Activated CD8-positive, alpha-beta memory T cell treated with anti-CD3 and anti-CD28 coated beads for 4 hours (primary cell): ENCODE data around the gene RNU1-3.
"Not testable (repeated sequence)": the region's sequence is repeated elsewhere in the genome, so short reads cannot be mapped to it uniquely, and the experiment has no call there.

Experiments
- DNase-seq, 2 donors: peaks; one replicate each; pipeline ENCODE4 v3.0.0-alpha.2; 2020; ENCODE audit warnings: low read depth in 2 of 2

The RNU1-3 gene

GRCh38 chr1:16621300-16621658, 45.5 kb downstream of the RNU1-3 start:
- DNase-seq: no peak

- not testable (repeated sequence) for DNase-seq
Measured at GRCh38 chr1:16619803-16620501, 46.8 kb downstream of the RNU1-3 start.

GRCh38 chr1:16618719-16619118, 48.0 kb downstream of the RNU1-3 start:
- DNase-seq: no peak

- DNase-seq: no peak
Measured at GRCh38 chr1:16617778-16618580, 48.8 kb downstream of the RNU1-3 start.

GRCh38 chr1:16617114-16617631, 49.6 kb downstream of the RNU1-3 start:
- DNase-seq: no peak
